Activated CD4-positive, CD25-positive, alpha-beta regulatory T cell treated with anti-CD3 and anti-CD28 coated beads, Interleukin-2, amount 50 U/mL, for 72 hours (primary cell): ENCODE measurements around the gene GPR17.

Experiments
- DNase-seq: peaks from one replicate; pipeline ENCODE4 v3.0.0; 2021

GPR17 gene

DNA sequence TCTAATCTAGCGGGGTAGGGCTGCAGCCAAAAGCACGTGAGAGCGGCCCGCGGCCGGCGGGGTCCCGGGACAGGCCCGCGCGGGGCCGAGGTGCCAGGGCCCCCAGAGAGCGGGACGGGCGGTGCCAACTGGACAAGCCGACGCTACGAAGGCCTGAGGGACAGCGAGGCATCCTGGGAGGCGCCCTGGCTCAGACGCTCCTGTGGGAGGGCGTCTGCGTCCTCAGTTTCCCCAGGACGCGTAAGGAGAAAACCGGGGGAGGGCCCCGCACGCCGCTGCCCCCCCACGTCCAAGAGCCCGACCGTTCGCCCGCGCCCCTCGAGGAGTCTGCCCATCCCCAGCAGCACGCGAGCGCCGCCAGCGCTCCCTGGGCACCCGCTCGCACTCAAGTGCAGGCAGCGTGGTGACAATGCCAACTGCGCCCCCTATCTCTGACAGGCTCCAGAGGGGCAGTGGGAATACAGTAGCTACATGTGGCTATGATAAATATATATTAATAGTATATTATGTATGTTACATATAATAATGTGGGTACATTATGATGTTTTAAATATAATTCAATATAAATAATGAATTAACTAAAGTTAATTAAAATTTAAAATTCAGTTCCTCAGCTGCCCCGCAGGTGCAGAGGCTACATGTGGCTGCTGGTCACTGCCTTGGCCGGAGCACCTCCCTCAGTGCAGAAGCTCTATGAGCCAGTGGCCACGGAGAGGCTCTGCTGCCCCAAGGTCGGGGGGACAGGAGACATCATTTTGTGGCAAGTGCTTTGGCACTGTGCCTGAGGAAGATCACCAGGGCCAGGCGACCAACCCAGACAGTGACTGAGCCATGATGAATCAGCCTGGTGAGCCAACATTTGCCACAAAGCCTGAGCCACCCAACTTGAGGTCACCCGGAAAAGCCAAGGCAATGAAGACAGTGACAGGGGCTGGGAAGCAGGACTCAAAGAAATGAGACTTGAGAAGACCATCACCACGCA, 49.8 kb downstream of the GPR17 start:
- DNase-seq: no peak

DNA sequence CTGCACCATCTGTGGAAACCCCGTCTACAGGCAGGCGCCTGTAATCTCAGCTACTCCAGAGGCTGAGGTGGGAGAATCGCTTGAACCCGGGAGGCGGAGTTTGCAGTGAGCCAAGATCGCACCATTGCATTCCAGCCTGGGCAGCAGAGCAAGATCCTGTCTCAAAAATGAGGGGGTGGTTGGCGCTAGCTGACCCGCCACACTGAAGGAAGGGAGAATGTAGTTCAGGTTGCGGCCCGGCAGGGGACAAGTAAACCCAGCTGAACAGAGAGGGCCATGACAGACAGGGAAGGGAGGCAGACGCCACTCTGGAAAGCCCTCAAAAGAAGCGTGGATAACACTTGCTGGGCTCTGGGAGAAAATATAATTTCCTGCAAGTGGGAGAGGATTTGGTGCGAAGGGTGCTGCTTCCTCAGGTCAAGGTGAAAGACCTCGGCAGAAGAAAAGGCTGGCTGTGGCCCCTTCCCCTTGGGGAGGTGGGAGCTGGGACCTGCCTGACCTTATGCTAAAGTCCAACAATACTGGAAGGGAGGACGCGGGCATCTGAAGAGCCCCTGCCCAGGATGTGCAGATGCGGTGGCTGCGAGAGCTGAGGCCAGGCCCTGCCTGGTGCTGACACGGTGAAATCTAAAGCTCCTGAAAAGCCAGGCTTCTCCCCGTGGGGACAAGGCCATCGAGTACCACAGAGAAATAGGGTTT, 51.7 kb downstream of the GPR17 start:
- no peak for DNase-seq

DNA sequence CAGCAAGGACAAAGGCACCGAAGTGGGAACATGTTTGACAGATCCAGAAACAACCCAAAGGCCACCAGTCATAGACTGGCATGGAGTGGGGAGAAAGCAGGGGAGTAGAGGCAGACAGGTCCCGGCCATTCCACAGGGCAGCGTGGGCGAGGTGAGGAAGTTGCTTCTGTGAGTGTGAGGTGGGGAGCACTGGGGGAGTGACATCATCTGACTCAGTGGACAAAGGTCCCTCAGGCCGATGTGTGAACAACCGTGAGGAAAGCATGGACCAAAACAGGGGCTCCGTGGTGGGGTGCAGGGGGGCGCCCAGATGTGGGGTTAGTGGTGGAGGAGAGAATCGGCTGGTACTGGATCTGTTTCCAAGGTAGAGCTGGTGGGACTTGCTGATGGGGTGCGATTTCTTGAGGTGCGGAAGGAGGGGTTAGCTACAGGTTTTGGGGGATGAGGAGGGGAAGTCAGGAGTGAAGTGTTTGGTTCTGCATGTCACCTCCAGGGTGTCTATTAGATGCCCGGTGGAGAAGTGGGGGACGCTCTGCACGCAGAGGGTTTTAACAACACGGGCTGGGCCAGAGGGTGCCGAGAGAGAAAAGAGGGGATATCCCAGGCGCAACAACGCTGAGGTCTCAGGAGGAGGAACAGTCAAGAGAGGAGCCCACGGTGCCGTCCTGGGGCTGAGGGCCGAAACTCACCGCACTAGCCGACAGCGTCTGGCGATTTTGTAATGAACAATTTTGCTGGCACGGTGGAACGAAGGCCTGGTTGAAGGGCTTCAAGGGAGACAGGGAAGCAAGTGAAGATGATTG, 52.8 kb downstream of the GPR17 start:
- no peak for DNase-seq

DNA sequence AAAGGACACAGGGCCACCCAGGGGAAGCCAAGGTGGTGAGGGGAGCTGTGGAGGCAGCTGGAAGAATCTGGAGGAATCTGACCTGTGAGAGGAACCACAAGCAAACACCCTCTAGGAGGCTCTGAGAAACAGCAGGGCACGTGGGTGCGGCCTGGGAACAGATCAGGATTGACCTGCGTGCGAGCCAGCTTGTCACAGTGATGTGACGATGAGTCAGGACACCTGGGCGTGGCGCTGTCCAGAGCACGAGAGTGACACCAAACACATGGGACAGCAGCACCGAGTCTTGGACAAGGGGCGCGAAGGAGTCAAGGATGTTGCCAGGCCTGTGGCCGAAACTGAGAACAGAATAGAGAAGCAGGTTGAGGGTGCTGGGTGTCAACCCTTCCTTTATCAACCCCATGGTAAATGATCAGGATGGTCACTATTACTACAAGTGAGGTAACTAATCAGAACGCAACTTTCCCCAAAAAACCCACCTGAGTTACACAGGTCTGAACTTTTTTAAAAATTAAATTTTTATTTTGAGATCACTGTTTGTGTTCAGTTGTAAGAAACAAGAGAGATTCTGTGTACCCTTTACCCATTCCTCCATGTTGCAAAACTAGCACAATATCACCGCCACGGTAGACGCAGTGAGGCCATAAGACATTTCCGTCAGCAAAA, 54.7 kb downstream of the GPR17 start:
- peak; percentile 50 for DNase-seq

DNA sequence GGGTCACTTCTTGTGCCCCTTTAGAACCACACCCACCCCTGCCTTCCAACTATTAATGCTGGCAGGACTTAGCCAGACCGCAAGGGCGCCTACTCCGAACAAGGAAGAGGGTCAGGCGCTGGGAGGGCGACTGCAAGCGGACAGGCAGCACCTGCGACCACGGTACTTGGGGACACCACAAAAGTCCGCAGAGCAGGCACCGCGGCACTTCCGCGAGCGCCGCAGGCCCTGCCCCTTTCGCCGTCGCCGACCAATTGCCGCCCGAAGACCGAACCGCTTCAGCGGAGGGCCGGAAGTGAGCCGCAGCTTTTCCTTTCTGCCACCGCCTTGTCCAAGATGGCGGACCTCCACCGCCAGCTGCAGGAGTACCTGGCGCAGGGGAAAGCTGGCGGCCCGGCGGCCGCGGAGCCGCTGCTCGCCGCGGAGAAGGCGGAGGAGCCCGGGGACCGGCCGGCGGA, 55.3 kb downstream of the GPR17 start, which contains the start of gene SFT2D3:
Gene SFT2D3, plus strand, starts transcription at position 305 of the 458 bp plus-strand sequence. Its CDS starts 32 bp downstream, at position 337.
- peak; percentile 91 for DNase-seq

DNA sequence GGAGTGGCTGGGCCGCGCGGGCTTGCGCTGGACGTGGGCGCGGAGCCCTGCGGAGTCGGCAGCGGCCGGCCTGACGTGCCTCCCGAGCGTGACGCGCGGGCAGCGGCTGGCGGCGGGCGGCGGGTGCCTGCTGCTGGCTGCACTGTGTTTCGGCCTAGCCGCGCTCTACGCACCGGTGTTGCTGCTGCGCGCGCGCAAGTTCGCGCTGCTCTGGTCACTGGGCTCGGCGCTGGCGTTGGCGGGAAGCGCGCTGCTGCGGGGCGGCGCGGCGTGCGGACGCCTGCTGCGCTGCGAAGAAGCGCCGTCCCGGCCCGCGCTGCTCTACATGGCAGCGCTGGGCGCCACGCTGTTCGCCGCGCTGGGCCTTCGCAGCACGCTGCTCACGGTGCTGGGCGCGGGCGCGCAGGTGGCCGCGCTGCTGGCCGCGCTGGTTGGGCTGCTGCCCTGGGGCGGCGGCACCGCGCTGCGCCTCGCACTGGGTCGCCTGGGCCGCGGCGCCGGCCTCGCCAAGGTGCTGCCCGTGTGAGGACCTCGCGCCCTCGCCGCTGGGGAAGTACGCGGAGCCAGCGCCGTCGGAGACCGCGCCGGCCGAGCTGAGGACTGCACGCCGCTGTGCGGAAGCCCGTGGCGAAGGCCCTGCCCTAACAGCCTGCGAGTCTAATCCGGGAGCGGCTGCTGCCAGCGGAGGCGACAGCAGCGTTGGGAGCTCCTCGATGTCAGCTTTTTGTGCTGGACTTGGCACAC, 55.9 kb downstream of the GPR17 start:
- DNase-seq: peak; percentile 80
